Thoracic aorta (tissue), 2 donors: Measurements from ENCODE around the gene EPYC. TPM values are rescaled to one million over a fixed set of nuclear protein-coding genes. Genes with fewer than 3 reads are reported as not detected.

Experiments used
- ATAC-seq: fragments of 150-250 bp; one replicate; pipeline ENCODE4 v1.8.0; 2017; ENCODE audit warnings: low read depth; ENCODE audit not compliant: insufficient number of reproducible peaks, low FRiP score
- DNase-seq: peaks from one replicate; pipeline ENCODE4 v3.0.0-alpha.2; 2020; ENCODE audit warnings: low spot score
- H3K27ac ChIP-seq, 2 donors: fragments of 200-600 bp; sonication (generic); 1 replicate in 1 of 2; 2 replicates in 1 of 2; pipeline ENCODE4 v1.5.1; 2016; ENCODE audit warnings: mild to moderate bottlenecking in 2 of 2, moderate library complexity in 2 of 2
- H3K27me3 ChIP-seq: fragments of 200-600 bp; sonication (generic); replicated peaks from 2 replicates; pipeline ENCODE4 v1.6.0; 2016; ENCODE audit warnings: mild to moderate bottlenecking; ENCODE audit not compliant: insufficient read depth
- H3K36me3 ChIP-seq: fragments of 200-600 bp; sonication (generic); one replicate; pipeline ENCODE4 v1.5.1; 2016
- H3K4me1 ChIP-seq, 2 donors: fragments of 200-600 bp; sonication (generic); 1 replicate in 1 of 2; 2 replicates in 1 of 2; pipeline versions ENCODE4 v1.5.1 to v1.6.0; 2016; ENCODE audit warnings: low read depth in 2 of 2, mild to moderate bottlenecking in 1 of 2; ENCODE audit not compliant: control insufficient read depth in 1 of 2
- H3K4me3 ChIP-seq: fragments of 200-600 bp; sonication (generic); 2 replicates; pipeline ENCODE4 v1.5.1; 2016; ENCODE audit warnings: mild to moderate bottlenecking
- H3K9me3 ChIP-seq: fragments of 200-600 bp; sonication (generic); 2 replicates; pipeline ENCODE4 v1.5.1; 2016
- total RNA-seq, 2 donors: library from RNA; depleted of rRNA; stranded (reverse); fragments of >200 nt; gene quantifications; one replicate each; pipeline versions ENCODE4 v1.1.0 to v1.2.3, GENCODE V29; 2016
- TF ChIP-seq, protein P1 (sequence below): fragments of 200-600 bp; sonication (generic); IDR thresholded peaks from one replicate; pipeline ENCODE4 v1.5.1; 2019; ENCODE audit warnings: antibody characterized with exemption

EPYC gene
- total RNA-seq, 2 donors from 2014 or later: not detected

DNA sequence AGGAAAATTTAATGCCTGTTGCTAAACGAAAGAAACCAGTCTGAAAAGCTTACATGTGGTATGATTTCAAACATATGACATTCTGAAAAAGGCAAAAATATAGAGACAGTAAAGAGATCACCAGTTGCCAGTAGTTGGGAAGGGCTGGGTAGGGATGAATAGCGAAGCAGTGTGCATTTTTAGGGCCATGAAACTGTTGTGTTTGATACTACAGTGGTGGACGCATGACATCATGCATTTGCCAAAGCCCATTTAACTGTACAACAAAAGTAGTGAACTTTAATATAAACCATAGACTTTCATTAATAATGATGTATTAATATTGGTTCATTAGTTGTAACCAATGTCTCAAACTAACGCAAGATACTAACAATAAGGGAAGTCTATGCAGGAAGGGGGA is 14.7 kb upstream of the EPYC start:
- H3K4me3 ChIP-seq: no peak overlapping the region
- H3K27me3 ChIP-seq: no peaks in the 10 kb centered on the region
- H3K9me3 ChIP-seq: no peaks in the 10 kb centered on the region
- H3K4me1 ChIP-seq: no peaks in the 10 kb centered on the region
- no peaks in the 10 kb centered on the region for H3K36me3 ChIP-seq
- no peak overlapping the region for H3K27ac ChIP-seq
- TF ChIP-seq, protein P1, sequence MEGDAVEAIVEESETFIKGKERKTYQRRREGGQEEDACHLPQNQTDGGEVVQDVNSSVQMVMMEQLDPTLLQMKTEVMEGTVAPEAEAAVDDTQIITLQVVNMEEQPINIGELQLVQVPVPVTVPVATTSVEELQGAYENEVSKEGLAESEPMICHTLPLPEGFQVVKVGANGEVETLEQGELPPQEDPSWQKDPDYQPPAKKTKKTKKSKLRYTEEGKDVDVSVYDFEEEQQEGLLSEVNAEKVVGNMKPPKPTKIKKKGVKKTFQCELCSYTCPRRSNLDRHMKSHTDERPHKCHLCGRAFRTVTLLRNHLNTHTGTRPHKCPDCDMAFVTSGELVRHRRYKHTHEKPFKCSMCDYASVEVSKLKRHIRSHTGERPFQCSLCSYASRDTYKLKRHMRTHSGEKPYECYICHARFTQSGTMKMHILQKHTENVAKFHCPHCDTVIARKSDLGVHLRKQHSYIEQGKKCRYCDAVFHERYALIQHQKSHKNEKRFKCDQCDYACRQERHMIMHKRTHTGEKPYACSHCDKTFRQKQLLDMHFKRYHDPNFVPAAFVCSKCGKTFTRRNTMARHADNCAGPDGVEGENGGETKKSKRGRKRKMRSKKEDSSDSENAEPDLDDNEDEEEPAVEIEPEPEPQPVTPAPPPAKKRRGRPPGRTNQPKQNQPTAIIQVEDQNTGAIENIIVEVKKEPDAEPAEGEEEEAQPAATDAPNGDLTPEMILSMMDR: no peak
- DNase-seq (no peak), ATAC-seq (no peak)

GRCh38 chr12:91017511-91018263 is 12.9 kb upstream of the EPYC start:
- ATAC-seq (no peak), DNase-seq (no peak)
- no peak overlapping the region for H3K27ac ChIP-seq
- no peak overlapping the region for H3K4me3 ChIP-seq
- no peaks in the 10 kb centered on the region for H3K9me3 ChIP-seq
- TF ChIP-seq, protein P1: no peak
- no peaks in the 10 kb centered on the region for H3K4me1 ChIP-seq
- no peaks in the 10 kb centered on the region for H3K27me3 ChIP-seq
- no peaks in the 10 kb centered on the region for H3K36me3 ChIP-seq

GRCh38 chr12:91017043-91017442 is 12.3 kb upstream of the EPYC start:
- Histone ChIP-seq H3K4me3 (no peak overlapping the region), H3K27ac (no peak overlapping the region), H3K36me3 (no peaks in the 10 kb centered on the region), H3K4me1 (no peaks in the 10 kb centered on the region), H3K27me3 (no peaks in the 10 kb centered on the region), H3K9me3 (no peaks in the 10 kb centered on the region)
- no peak for DNase-seq
- ATAC-seq: no peak
- TF ChIP-seq, protein P1: no peak

DNA sequence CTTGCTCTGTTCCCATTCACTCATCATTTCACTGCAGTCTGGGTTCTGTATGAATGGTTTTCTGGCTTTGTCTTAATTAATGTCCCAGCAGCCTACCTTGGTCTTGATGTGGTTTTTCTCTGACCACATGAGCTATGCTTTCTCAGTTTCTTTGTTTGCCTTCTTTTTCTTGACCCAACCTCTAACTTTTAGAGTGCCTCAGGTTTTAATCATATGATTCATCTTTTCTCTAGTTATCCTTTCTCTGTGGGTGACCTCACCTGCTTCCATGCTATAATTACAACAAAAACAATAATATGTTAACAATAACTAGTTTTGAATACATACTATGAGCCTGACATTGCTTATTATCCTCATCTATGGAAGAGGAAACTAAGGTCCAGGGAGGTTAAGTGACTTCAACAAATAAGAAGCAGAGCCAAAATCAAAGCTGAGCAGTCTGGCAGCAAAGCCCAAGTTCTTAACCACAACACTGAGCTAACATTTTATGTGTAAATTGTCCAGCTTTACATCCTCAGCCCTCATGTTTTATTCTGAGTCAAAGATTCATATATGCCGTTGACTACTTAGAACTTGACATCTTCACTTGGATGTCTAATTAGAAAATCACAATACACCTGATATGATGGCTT is 4.7 kb upstream of the EPYC start:
- H3K27me3 ChIP-seq: no peaks in the 10 kb centered on the region
- no peaks in the 10 kb centered on the region for H3K36me3 ChIP-seq
- no peak overlapping the region for H3K4me3 ChIP-seq
- H3K4me1 ChIP-seq: no peaks in the 10 kb centered on the region
- no peak for DNase-seq
- ATAC-seq: no peak
- TF ChIP-seq, protein P1: no peak
- H3K9me3 ChIP-seq: no peaks in the 10 kb centered on the region
- no peak overlapping the region for H3K27ac ChIP-seq

GRCh38 chr12:91007531-91008290 is 2.9 kb upstream of the EPYC start:
- no peak for ATAC-seq

More at GRCh38 chr12:91007531-91008290, 2.9 kb upstream of the EPYC start:
- H3K27ac ChIP-seq: no peak overlapping the region
- no peak for DNase-seq
- TF ChIP-seq, protein P1: no peak
- no peaks in the 10 kb centered on the region for H3K27me3 ChIP-seq
- no peaks in the 10 kb centered on the region for H3K36me3 ChIP-seq
- H3K4me1 ChIP-seq: no peaks in the 10 kb centered on the region
- no peaks in the 10 kb centered on the region for H3K9me3 ChIP-seq
- H3K4me3 ChIP-seq: no peak overlapping the region
